NCI-H2081 (cell line): ENCODE results near the gene ANGPTL8.

Source experiments
- DNase-seq, 2 experiments: peaks; one replicate each; lab custom pipeline; 2025; lab: John Stamatoyannopoulos, UW

Gene ANGPTL8

DNA sequence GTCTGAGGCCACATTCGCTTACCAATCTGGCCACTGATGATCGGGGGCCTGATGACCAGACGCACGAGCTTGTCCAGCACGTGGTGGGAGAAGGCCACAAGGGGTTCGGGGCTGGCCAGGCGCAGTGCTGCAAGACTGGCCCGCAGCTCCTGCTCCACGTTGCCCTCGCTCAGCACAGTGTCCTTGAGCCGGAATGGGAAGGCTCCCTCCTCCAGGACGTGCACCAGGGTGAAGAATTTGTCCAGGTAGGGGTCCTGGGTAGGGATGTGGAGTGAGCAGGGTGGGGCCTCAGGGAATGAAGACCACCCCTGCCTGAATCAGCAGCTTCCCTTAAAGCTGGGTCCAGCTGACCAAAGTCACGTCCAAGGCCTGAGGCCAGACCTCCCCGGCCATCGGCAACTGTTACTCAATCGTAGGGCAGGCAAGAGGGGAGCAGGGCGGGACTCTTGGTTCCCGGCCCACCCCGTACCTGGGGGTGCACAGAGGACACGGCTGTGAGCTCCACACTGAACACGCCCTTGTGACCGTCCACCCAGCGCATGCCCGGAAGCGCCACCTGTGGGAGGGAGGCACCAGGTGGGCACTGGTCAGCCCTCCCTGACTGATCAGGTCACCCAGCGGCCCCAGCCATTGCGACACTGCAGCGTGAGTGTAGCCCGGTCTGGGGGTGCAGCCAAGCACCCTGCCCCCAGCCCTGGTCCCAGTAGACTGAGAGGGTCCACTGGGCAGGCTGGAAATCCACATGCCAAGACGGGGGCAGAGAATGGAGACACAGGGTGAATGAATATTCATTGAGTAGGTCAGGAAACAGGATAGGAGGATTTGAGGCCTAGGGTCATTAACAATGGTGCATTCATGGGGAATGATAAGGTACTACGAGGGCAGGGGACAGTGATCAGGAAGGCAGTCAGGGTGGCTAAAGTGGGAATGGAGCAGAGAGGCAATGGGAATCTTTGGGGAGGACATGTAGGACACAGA is 2.8 kb upstream of the ANGPTL8 start:
- no peak for DNase-seq

DNA sequence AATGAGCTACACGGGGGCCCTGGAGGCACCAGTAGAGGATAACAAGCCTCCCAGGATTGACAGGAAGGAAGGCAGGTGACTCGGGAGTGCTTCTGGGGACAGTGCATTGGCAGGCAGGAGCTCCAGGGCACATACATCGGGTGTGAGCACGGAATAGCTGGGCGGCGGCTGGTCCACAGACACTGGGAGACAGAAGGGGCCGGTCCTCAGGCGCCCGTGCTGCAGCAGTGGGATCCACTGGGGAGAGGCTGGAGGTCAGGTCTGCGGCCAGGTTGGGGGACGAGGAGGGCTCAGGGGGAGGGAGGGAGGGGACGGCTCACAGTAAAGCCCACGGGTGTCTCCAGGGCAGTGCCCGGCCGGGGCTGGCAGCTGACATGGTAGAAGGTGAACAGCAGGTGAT is 2.1 kb upstream of the ANGPTL8 start:
- no peak for DNase-seq

DNA sequence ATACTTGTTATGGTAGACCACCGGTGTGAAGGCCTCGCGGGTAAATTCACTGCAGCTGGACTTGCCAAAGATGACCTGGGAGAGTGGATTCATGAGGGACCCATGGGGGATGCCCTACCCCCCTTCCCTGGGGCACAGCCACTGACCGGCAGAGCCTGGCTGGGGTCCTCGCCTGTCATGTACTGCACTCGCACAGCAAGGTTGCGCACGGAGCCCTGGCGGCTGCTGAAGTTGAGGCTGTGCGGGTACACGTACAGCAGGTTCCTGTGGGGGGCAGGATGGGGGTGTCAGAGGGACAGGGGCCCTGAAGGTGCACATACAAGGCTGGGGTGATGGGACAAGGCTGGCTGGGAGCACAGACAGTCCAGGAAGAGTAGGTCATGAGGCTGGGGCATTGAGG is 1.4 kb upstream of the ANGPTL8 start:
- DNase-seq = no peak

DNA sequence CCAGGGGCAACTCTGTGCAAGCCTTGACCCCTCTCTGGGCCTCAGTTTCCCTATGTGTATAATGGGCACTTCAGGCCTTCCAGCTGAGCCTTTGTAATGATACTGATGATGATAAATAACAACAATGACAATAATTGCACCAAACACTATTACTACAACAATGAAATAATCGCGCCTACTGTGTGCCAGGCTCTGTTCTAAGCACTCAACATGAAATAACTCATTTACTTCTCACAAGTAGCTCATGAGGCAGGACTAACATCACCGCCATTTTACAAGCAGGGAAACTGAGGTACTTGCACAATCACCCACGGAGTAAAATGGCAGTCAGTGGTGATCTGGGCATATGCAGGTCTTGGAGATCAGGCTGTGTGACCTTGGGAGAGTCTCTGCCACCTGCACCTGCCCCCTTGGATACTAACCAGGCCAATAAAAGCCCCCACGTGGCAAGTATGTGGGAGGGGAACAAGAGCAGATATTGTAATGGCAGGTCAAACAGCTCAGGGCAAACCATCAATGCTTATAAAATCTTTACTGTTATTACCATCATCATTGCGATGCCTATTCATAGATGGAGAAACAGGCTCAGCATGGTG is 540 bp upstream of the ANGPTL8 start:
- DNase-seq = no peak

DNA sequence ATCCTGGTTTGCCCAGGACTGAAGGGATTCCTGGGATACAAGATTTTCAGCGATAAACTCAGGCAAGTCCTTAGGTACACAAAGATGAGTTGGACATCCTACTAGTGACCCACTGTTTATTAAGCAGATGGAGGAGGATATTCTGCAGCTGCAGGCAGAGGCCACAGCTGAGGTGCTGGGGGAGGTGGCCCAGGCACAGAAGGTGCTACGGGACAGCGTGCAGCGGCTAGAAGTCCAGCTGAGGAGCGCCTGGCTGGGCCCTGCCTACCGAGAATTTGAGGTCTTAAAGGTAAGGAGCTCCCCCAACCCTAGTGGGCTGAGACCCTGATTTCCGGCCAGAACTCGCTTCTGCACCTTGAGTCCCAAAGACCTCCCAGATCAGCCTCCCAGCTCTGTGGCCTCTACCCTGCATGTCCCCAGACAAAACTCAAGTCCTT is 607 bp downstream of the ANGPTL8 start:
- no peak for DNase-seq

DNA sequence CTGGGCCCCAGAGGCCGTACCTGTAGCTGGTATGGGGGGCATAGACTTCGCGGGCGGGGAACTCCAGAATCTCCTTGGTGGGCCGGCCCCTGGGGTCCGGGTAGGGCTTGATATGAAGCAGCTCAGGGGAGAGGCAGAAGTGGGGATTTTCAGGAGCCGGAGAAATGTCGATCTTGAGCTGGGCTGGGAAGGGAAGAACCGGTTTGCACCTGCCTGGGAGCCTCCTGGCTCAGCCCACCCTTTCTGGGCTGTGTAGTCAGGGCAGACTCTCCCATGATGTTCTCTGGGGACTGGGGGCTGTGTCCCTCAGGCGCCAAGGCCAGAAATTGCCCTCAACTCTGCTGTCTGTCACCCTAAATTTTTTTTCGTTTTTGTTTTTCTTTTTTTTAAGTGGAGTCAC is 2.6 kb downstream of the ANGPTL8 start:
- no peak for DNase-seq

DNA sequence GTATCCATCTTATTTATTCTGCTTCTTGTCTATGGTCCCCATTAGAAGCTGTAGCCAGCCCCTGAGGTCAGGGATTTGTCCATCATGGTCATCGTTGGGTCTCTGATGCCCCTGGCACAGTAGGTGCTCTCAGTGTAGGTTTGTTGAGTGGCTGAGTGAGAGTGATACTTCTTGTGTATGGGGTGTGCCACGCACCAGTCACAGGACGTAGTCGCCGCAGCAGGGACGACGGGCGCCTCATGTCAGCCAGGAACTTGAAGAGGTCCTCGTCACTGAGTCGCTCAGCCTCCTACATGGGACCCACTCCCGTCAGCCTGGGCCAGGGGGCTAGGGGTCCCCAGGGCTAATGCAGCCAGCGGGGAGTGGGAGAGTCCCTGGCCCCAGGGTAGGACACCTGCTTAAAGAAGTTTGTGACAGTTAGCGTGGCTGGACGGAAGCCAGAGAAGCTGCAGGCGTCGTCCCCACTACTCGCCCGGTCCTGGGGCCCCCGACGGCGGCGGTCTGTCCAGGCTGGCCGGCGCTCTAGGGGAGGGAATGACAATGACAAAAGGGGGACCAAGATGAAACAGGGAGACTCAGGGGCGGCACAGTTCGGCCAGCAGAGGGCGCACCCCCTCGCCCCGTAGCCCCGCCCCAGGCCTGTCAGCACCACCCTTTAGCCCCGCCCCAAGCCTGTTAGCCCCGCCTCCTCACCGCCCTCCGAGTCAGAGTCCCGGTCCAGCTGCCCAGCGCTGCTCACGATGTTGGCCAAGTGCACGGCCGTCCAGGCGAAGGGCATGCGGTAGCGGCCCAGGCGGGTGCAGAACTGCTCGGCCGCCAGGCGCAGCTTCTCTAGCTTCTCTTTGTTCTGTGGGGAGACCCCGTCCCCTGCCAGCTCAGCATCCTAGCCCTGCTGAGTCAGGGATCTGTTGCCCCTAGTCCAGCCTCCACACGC is 3.7 kb downstream of the ANGPTL8 start:
- DNase-seq = peak; percentile 61 to 74

DNA sequence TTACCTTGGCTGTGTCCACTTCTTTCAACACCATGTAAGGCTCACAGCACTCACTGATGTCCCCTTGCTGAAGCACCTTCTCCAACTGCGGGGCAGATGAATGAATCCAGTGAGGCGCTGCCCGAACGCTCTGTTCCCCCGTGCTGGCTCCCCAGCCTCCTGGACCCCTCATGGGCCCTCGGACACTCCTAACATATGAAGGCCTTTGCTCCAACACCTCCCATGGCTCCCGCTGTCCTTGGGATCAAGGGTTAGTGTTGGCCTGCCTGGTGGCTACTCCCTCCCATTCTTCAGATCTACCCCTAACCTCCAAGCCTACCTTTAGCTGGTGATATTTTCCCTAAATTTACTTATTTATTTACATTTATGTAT is 4.4 kb downstream of the ANGPTL8 start:
- no peak for DNase-seq

DNA sequence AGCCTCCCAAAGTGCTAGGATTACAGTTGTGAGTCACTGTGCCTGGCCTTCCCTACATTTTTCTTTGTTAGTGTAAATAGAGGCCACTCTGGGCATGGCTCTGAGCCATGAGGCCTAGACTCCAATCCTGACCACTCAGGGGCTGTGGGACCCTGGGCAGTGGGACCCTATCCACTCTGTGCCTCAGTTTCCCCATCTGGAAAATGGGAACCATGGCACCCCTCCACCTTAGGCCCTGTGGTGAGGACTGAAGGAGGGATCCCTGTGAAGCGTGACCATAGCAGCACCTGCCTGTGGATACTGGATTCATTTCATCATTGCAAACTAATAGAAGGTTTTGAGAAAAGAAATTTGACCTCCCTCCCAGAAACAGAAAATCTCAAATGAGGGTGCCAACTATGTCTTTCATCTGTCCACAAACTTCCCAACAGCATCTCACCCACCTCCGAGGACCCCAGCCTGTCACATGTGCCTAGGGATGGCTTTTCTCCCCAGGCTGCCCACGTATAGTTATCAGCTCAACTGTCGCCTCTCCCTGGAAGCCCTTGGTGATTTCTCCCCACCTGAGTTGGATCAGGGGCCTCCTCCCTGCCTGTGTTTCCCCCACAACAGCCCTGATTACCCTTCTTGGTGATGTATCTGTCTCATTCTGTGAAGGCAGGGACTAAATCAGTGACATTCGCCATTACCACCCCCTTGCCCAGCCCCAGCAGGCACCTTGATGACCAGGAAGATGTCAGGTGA is 5.6 kb downstream of the ANGPTL8 start:
- DNase-seq = no peak

DNA sequence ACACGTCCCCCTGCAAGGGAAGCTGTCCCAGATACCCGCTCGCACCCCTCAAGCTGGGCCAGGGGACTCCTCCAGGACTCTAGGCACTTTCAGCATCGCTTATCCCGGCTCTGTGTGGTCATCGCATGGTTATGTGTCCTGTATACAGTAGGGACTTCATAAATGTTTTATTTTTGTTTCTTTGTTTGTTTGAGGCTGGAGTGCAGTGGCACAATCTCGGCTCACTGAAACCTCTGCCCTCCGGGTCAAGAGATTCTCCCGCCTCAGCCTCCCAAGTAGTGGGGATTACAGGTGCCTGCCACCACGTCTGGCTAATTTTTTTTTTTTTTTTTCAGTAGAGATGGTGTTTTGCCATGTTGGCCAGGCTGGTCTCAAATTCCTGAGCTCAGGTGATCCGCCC is 7.5 kb downstream of the ANGPTL8 start:
- no peak for DNase-seq

DNA sequence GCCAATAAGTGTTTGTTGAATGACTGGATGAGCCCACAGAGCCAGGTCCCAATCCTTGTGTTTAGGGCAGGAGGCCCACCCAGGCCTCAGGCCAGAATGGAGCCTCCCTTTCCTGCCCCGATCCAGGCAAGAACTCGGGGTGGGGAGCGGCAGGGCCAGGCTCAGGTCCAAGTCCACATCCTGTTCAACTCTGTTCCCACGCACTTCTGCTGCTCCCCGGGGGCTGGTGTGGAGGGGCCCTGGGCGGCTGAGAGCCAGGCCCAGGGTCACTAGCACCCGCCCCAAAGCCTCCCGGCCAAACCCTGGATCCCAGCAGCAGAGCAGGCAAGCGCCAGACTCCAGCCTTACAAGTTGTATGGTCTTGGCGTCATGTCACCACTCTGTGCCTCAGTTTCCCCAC is 8.0 kb downstream of the ANGPTL8 start:
- no peak for DNase-seq

DNA sequence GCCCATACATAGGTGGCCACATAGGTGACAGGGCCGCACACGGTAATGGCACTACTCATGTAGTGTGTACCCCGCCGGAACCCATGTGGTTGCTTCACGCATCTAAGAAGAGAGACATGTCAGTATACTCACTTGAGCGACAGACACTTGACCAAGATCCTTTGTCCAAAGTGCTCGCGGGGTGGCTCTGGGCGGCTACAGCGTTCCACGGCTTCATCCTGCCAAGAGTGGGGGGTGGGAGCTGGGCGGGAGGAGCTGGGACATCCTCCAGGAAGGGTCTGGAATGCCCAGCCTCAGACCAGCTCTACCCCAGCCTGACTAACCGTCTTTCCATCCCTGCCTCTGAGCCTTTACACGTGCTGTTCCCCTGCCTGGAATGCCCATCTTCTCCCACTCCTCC is 8.5 kb downstream of the ANGPTL8 start:
- no peak for DNase-seq

DNA sequence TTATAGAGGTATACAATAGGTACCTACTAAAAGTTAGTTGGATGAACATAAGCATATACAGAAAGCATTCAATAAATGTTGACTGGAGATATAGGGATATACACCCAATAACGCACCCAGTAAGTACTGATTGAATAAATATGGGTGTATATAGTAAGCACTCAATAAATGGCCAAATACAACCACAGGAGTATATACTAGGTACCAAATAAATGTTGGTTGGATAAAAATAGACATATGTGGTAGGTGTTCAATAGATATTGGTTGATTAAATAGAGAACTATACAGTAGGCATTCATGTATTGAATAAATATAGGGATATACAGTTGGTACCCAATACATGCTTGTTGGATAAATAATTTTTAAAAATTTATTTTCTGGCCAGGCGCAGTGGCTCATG is 9.4 kb downstream of the ANGPTL8 start:
- no peak for DNase-seq

DNA sequence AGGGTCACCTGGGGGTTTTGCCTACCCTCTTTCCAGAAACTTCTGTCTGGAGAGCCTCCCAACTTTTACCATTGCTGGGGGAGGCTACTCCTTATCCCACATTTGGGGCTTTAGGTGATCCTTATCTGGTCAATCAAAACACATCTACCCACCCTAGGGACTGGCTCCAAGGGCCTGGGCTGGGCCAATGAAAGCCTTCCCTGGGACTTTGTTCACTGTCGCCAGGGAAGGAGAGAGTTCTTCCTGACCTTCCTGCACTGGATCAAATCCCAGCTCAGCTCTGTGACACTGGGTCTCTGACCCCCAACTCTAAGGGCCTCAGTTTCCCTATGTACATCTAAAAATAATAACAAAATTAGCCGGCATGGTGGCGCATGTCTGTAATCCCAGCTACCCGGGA is 11.8 kb downstream of the ANGPTL8 start:
- no peak for DNase-seq

DNA sequence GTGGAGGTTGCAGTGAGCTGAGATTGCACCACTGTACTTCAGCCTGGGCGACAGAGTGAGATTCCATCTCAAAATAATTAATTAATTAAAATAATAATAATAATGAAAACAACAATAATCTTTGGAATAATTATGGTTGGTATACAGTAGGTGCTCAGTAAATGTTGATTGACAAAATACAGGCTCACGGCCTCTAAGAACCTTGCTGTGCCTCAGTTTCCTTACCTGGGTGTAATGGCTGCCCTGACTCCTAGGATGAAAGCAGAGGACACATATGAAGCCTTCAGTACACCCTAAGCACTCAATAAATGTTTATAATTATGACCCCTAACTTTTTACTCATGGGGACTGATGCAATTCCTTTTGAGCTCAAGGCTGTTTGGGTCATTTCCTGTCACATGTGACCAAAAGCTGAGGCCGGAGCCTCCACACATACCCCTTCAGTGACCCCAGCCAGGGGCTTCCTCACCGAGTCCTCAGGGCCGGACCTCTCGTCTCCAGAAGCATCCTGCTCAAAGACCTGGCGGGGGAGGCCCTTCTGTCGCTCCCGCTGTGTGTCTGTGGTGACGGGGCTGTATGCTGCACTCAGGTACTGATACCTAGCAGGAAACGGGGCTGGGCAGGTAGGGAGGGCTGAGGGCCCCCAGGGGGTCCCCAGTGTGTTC is 12.4 kb downstream of the ANGPTL8 start:
- no peak for DNase-seq

DNA sequence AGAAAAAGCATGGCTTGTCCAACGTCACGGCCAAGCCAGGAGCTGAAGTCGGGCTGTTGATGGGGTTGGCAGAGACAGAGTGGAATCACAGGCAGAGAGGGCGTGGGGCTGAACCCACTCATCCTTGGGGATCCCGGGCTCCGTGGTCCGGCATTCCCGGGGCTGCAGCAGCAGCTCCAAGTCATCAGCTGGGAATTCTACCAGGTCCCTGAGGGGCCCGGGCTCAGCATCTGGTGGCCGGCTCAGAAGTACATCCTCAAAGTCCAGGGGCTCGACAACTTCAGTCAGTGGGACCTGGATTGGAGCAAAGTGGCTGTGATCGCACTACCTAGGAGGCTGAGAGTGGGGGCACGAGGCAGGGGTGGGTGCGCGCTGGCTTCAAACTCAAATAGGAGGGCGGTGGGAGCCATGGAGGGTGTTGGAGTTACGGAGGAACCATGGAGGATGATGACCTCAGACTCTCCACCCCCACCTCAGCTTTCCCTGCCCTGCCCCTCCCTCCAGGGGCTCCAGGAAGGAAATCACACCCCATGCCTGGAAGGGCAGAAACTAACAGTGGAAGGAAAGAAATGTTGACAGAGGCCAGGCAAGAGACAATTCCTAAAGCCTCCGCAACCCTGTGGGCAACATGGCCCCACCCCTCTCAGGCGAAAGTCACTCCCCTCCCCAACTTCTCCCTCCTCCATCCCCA is 13.4 kb downstream of the ANGPTL8 start:
- no peak for DNase-seq

DNA sequence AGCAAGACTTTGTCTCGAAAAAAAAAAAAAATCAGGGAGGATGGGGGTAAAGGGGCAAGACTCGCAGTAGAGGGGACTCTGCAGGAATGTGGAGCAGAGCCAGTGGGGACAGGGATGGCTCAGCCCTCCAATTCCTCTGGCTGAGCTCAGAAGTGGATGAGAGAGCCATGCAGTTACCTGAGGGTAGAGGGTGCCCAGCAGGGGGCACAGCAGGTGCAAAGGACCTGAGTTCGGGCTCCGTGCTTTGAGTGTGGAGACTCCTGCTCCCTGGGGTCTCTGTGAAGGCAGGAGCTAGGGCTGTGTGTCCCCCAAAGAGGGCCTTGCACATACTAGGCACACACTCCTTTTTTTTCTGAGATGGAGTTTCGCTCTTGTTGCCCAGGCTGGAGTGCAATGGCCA is 15.2 kb downstream of the ANGPTL8 start:
- no peak for DNase-seq

DNA sequence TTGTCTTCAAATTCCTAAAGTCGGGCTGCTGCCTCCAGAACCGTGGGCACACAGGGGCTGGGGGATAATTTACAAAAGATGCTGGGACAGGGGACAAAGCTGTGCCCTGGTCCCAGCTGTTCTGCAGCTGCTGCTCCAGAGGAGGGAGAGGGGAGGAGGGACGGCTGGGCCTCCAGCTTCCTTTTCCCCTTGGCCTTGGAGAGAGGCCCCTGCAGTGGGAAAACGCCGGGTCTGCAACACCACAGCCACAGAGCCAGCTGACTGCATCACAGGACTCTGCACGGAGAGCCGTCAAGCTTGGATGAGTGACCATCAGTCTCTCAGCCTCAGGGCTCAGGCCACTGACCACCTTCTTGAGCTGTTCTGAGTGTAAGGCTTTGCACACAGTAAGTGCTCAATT is 16.8 kb downstream of the ANGPTL8 start:
- DNase-seq = no peak

DNA sequence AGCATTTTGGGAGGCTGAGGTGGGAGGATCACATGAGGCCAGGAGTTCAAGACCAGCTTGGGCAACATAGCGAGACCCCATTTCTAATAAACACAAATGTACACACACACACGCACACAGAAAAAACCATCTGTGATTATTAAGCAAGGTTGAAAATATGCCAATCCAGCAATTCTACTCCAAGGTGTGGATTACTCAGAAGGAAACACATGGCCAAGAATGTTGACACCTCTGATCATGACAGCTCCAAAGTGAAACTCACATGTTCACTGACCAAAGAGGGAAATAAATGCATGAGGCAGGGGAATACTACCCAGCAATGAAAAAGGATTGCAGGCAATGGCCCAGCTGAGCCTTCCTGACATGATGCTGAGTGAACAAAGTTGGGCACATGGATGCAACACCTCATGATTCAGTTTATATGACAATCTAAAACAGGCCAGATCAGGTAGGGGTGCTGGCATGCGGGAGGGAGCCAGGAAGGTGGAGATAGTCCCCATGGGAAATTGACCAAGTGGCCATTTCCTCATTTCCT is 18.5 kb downstream of the ANGPTL8 start:
- DNase-seq = no peak

DNA sequence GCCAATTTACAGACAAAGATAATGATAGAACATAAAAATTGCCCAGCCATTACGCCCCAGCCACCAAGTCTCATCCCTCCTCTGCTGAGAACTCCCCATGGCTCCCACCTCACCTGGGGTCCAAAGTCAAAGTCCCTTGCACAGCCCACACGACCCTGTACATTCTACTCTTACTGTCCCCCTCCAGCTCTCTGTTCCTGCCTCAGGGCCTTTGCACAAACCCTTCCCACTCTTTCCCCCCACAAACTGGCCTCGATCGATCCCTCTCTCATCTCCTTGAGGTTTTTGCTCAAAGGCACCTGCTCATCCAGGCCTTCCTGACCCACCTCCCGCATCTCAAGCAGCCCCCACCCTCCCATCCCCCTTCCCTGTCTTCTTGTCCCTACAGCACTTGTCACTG is 21.6 kb downstream of the ANGPTL8 start:
- no peak for DNase-seq
